Left ventricle myocardium inferior (tissue), 1 donor: ENCODE results near the gene SNW1. TPM values are rescaled to one million over a fixed set of nuclear protein-coding genes. Genes with fewer than 3 reads are reported as not detected.
"Not testable (repeated sequence)": the region's sequence is repeated elsewhere in the genome, so short reads cannot be mapped to it uniquely, and the experiment has no call there.

Source experiments
- DNase-seq: peaks from one replicate; pipeline ENCODE4 v3.0.0-alpha.2; 2020
- H3K27ac ChIP-seq: fragments of 200-600 bp; replicated peaks from 2 replicates; pipeline ENCODE4 v1.8.0; 2021
- H3K27me3 ChIP-seq: fragments of 200-600 bp; 2 replicates; pipeline ENCODE4 v1.8.0; 2021; ENCODE audit warnings: low read depth
- H3K36me3 ChIP-seq: fragments of 200-600 bp; 2 replicates; pipeline ENCODE4 v1.8.0; 2021
- H3K4me1 ChIP-seq: fragments of 200-600 bp; 2 replicates; pipeline ENCODE4 v1.8.0; 2021
- H3K4me3 ChIP-seq: fragments of 200-600 bp; 2 replicates; pipeline ENCODE4 v1.8.0; 2021; ENCODE audit warnings: mild to moderate bottlenecking, moderate library complexity
- H3K9me3 ChIP-seq: fragments of 200-600 bp; replicated peaks from 2 replicates; pipeline ENCODE4 v1.8.0; 2021
- intact Hi-C: fragments of 100-400 bp; cut with micrococcal nuclease; formaldehyde crosslinking; loops from one replicate; pipeline ENCODE4 v1.11.0; 2022
- total RNA-seq: library from RNA; stranded (reverse); fragmentation: NEBNext Ultra II Directional; extraction: Animal tissue kit (Norgen Biotek cat#: 25700); gene quantifications from one replicate; pipeline ENCODE4 v1.2.1, GENCODE V29; 2021
- TF ChIP-seq, protein P1 (sequence below): fragments of 200-600 bp; IDR thresholded peaks from 2 replicates; pipeline ENCODE4 v1.8.0; 2021; ENCODE audit warnings: antibody characterized with exemption, mild to moderate bottlenecking, borderline replicate concordance
- donor health status: DM: no; HTN: yes; CAD: no; lungs with severe emphysema.

Gene SNW1
- total RNA-seq, 1 donor from 2014 or later = 52.6 TPM

DNA sequence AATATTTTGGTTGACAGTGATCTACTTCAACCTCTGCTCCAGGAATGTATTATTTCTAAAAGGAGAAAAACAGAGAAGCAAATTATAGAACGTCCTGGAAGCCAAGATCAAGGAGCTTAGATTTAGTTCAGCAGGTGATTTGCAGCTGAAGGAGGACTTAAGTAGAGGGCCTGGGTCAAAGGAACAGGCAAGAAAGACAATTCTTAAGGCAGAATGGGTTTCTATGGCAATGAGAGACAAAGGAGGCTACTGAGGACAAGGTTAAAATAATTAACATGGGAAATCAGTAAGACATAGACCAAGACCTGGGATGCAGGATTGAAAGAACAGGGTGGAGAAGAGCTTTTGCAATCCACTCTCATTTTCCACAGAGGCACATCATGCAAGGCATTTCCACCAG is 2.4 kb upstream of the SNW1 start:
- DNase-seq = no peak
- TF ChIP-seq, protein P1, sequence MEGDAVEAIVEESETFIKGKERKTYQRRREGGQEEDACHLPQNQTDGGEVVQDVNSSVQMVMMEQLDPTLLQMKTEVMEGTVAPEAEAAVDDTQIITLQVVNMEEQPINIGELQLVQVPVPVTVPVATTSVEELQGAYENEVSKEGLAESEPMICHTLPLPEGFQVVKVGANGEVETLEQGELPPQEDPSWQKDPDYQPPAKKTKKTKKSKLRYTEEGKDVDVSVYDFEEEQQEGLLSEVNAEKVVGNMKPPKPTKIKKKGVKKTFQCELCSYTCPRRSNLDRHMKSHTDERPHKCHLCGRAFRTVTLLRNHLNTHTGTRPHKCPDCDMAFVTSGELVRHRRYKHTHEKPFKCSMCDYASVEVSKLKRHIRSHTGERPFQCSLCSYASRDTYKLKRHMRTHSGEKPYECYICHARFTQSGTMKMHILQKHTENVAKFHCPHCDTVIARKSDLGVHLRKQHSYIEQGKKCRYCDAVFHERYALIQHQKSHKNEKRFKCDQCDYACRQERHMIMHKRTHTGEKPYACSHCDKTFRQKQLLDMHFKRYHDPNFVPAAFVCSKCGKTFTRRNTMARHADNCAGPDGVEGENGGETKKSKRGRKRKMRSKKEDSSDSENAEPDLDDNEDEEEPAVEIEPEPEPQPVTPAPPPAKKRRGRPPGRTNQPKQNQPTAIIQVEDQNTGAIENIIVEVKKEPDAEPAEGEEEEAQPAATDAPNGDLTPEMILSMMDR = no peak
- no peak overlapping the region for H3K4me3 ChIP-seq

GRCh38 chr14:77761205-77761931 is 412 bp upstream of the SNW1 start:
- H3K36me3 ChIP-seq = no peaks in the 10 kb centered on the region
- peak overlapping the region; percentile 91 for H3K27ac ChIP-seq
- no peaks in the 10 kb centered on the region for H3K27me3 ChIP-seq
- H3K4me3 ChIP-seq = peak overlapping the region; percentile 94
- intact Hi-C loops = no loop called here
- H3K4me1 ChIP-seq = peaks cover 53% of the 10 kb centered on the region
- TF ChIP-seq, protein P1 = peak; percentile 40
- DNase-seq = peak; percentile 32
- H3K9me3 ChIP-seq = no peaks in the 10 kb centered on the region

More for the DNA sequence above, 2.4 kb upstream of the SNW1 start:
- H3K9me3 ChIP-seq = no peaks in the 10 kb centered on the region
- H3K27ac ChIP-seq = no peak overlapping the region
- H3K36me3 ChIP-seq = no peaks in the 10 kb centered on the region
- intact Hi-C loops = no loop called here
- H3K27me3 ChIP-seq = no peaks in the 10 kb centered on the region
- peaks cover 37% of the 10 kb centered on the region for H3K4me1 ChIP-seq

DNA sequence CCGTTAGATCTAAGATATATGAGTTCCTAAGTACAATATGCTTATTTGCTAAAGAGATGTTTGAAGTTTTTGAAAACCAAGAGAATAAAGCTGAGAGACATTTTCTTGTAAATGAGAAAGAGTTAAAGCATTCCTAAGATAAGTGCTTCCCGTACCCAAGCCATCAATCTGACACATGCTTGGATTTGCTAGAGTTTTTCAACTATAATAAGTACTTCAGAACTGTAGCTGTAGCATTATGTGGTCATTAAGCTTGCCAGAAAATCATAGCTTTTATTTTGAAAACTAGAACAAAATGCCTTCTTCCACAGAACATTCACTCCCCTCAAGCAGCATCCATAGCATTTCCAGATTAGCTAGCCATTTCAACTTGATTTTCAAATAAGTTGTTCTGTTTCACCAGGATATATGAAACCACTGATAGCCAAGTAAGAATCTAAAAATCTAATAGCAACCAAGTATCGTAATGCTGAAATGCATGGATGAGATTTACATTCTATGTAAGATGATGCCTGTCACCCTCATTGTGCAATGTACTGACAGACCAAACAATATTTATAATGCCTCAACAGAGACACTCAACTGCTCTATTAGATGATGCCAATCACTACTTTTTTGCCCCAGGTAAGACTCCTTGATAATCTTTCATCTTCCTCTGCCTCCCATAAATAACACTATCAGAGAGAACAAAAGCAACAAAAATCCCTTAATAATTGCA is 8.0 kb downstream of the SNW1 start:
- TF ChIP-seq, protein P1 = no peak
- Histone ChIP-seq H3K4me3 (no peak overlapping the region), H3K9me3 (no peaks in the 10 kb centered on the region), H3K27me3 (no peaks in the 10 kb centered on the region), H3K36me3 (peaks cover 61% of the 10 kb centered on the region), H3K4me1 (peaks cover 51% of the 10 kb centered on the region), H3K27ac (no peak overlapping the region)
- intact Hi-C loops = no loop called here
- DNase-seq = no peak

DNA sequence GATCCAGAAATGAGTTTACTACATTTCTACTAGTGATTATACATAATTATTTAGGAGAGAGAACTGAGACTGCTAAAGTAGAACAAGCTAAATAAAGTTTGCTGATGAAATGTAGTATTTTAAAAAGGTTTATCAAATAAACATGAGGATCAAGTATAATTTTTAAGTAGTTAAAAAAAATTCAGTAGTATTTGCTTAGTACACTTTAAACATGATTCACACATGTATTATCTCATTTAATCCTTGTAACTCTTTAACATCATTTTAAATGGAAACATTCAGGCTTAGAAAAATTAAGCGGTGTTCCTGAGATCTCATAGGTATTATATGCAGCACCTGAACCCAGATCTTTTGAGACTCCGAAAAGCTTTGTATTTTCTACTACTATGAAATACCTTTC is 8.7 kb downstream of the SNW1 start:
- TF ChIP-seq, protein P1 = no peak
- DNase-seq = no peak
- intact Hi-C loops = no loop called here

DNA sequence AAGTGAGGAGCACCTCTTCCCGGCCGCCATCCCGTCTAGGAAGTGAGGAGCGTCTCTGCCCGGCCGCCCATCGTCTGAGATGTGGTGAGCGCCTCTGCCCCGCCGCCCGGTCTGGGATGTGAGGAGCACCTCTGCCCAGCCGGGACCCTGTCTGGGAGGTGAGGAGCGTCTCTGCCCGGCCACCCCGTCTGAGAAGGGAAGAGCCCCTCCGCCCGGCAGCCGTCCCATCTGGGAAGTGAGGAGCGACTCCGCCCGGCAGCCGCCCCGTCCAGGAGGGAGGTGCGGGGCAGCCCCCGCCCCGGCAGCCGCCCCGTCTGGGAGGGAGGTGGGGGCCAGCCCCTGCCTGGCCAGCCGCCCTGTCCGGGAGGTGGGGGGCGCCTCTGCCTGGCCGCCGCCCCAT is 13.5 kb downstream of the SNW1 start:
- Histone ChIP-seq H3K4me1 (peaks cover 23% of the 10 kb centered on the region), H3K36me3 (peaks cover 82% of the 10 kb centered on the region)
- H3K4me3 ChIP-seq, intact Hi-C loops, H3K27ac ChIP-seq, DNase-seq, H3K27me3 ChIP-seq, H3K9me3 ChIP-seq: not testable (repeated sequence)

More for the DNA sequence above, 8.7 kb downstream of the SNW1 start:
- Histone ChIP-seq H3K4me1 (peaks cover 44% of the 10 kb centered on the region), H3K27me3 (no peaks in the 10 kb centered on the region), H3K27ac (no peak overlapping the region), H3K4me3 (no peak overlapping the region), H3K36me3 (peaks cover 66% of the 10 kb centered on the region), H3K9me3 (no peaks in the 10 kb centered on the region)

DNA sequence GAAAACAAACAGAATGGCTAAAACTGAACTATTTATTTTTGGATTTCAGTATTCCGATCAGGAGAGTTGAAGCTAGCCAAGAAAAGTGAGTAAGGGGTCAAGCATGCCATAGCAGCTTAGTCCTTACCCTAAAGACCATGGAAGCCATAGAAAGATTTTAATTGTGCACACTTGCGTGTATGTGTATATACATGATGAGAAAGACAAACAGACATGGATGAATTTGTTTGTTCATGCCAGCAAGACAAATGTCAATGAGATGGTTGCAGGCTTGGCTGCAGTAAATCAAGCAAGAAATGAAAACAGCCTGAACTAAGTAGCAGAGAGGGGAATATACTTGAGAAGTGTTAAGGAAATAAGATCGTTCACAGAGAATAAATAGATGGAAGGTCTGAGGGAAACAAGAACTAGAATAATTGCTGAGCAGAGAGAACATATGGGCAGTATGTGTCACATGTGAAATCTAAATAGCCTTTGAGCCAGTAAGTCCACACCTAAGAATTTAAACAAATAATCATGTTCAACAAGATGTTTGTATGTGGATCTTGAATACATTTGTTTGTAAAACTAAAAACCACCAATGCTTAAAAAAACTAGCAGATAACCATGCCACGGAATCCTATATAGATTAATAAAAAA is 14.8 kb downstream of the SNW1 start:
- Histone ChIP-seq H3K36me3 (peaks cover 79% of the 10 kb centered on the region), H3K27ac (no peak overlapping the region), H3K27me3 (no peaks in the 10 kb centered on the region), H3K9me3 (no peaks in the 10 kb centered on the region), H3K4me3 (no peak overlapping the region), H3K4me1 (peaks cover 13% of the 10 kb centered on the region)
- intact Hi-C loops = no loop called here
- no peak for DNase-seq
- TF ChIP-seq, protein P1 = no peak
